HEK293T (cell line): Measurements from ENCODE around the gene PERM1.

Experiments used
- FOXM1 ChIP-seq: fragments of 450-650 bp; IDR thresholded peaks from 2 replicates; pipeline ENCODE4 v1.6.1; 2017; ENCODE audit warnings: mild to moderate bottlenecking, borderline replicate concordance
- L3MBTL2 ChIP-seq: fragments of 450-650 bp; conservative IDR thresholded peaks from 2 replicates; pipeline ENCODE4 v1.6.1; 2016; ENCODE audit warnings: mild to moderate bottlenecking

GRCh38 chr1:983798-984475 is 2.0 kb upstream of the PERM1 start:
- no peak for TF ChIP-seq L3MBTL2
- TF ChIP-seq FOXM1: no peak
